Uterus (tissue), 2 donors: ENCODE measurements around the gene ZC3H12D.

ENCODE experiments used
- POLR2A ChIP-seq, 2 donors: fragments of 450-650 bp; IDR thresholded peaks; one replicate each; pipeline ENCODE4 v1.6.1; 2016; ENCODE audit warnings: antibody characterized with exemption in 2 of 2, mild to moderate bottlenecking in 1 of 2, moderate library complexity in 1 of 2
- TF ChIP-seq, protein P1 (sequence below), 4 experiments: fragments of 200-600 bp in 2 of 4; fragments of 450-650 bp in 2 of 4; sonication (generic) in 2 of 4; IDR thresholded peaks; one replicate each; pipeline ENCODE4 v1.5.1; 2016 to 2019; ENCODE audit warnings: antibody characterized with exemption in 4 of 4, mild to moderate bottlenecking in 2 of 4, moderate library complexity in 1 of 4

DNA sequence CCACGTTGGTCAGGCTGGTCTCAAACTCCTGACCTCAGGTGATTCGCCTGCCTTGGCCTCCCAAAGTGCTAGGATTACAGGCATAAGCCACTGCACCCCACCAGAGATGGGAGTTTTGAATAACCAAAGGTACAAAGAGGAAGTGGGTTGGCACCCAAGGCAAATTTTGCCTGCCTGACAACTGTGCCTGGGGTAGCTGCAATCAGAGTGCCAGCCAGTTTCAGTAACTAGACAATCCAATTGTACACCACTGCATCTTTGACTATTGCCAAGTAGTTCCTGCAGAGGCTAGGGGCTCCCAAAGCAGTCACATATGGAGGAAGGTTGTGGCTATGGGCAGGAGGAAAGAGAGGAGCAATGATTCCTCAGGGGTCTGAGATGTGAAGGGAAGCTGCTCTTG lies 16.6 kb downstream of the ZC3H12D start:
- TF ChIP-seq, protein P1, sequence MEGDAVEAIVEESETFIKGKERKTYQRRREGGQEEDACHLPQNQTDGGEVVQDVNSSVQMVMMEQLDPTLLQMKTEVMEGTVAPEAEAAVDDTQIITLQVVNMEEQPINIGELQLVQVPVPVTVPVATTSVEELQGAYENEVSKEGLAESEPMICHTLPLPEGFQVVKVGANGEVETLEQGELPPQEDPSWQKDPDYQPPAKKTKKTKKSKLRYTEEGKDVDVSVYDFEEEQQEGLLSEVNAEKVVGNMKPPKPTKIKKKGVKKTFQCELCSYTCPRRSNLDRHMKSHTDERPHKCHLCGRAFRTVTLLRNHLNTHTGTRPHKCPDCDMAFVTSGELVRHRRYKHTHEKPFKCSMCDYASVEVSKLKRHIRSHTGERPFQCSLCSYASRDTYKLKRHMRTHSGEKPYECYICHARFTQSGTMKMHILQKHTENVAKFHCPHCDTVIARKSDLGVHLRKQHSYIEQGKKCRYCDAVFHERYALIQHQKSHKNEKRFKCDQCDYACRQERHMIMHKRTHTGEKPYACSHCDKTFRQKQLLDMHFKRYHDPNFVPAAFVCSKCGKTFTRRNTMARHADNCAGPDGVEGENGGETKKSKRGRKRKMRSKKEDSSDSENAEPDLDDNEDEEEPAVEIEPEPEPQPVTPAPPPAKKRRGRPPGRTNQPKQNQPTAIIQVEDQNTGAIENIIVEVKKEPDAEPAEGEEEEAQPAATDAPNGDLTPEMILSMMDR (IDR thresholded peaks at IDR 0.05) = no peak
- no peak for TF ChIP-seq POLR2A (IDR thresholded peaks at IDR 0.05)
